Measurements from ENCODE around the gene SLC4A2.

The SLC4A2 gene

DNA sequence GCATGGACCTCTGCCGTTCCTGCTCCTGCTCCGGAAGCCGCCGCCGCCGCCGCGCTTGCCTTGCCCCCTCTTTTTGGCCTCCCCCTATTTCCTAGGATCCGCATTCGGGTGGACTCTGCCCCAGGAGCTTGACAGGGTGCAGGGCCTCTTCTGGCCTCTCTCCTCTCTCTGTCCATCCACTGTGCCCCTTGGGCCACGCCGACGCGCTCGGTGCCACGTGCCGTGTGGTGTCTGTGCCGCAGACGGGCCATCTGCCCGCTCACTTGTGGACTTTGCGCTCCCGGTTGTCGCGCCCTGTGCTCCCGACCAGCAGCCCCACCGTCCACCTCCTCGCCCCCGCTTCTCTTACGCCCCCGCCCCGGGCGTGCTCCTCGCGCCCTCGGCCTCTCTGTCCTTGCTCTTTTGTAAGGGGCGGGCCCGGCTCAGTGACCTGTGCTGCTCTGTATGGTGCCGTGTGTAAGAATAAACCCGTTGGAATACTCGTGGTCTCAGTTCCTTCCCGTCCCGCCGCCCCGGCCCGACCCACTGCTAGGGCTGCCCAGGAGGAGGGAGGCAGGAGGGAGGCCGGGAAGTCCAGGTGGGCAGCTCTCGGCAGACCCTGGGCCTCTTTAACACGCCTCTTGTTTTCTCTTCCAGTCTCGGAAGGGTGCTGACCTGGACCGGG, 63.9 kb downstream of the SLC4A2 start:
- Histone ChIP-seq H3K27ac (replicated peaks) (no peak overlapping the region), H3K27me3 (ENCODE audit: insufficient read depth, poor library complexity, severe bottlenecking) (no peaks in the 10 kb centered on the region), H3K4me3 (replicated peaks; ENCODE audit: insufficient read depth, low read length) (no peak overlapping the region)
- no peak for DNase-seq (ENCODE audit: low read depth in 1 of 2, low spot score in 1 of 2)
- TF ChIP-seq, protein P1, sequence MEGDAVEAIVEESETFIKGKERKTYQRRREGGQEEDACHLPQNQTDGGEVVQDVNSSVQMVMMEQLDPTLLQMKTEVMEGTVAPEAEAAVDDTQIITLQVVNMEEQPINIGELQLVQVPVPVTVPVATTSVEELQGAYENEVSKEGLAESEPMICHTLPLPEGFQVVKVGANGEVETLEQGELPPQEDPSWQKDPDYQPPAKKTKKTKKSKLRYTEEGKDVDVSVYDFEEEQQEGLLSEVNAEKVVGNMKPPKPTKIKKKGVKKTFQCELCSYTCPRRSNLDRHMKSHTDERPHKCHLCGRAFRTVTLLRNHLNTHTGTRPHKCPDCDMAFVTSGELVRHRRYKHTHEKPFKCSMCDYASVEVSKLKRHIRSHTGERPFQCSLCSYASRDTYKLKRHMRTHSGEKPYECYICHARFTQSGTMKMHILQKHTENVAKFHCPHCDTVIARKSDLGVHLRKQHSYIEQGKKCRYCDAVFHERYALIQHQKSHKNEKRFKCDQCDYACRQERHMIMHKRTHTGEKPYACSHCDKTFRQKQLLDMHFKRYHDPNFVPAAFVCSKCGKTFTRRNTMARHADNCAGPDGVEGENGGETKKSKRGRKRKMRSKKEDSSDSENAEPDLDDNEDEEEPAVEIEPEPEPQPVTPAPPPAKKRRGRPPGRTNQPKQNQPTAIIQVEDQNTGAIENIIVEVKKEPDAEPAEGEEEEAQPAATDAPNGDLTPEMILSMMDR (IDR thresholded peaks at IDR 0.05; ENCODE audit: insufficient read depth, low read length), result no peak
- TF ChIP-seq GABPA (IDR thresholded peaks at IDR 0.05; ENCODE audit: low read depth) (no peak), POLR2AphosphoS5 (IDR thresholded peaks at IDR 0.05; ENCODE audit: low read depth) (no peak)

DNA sequence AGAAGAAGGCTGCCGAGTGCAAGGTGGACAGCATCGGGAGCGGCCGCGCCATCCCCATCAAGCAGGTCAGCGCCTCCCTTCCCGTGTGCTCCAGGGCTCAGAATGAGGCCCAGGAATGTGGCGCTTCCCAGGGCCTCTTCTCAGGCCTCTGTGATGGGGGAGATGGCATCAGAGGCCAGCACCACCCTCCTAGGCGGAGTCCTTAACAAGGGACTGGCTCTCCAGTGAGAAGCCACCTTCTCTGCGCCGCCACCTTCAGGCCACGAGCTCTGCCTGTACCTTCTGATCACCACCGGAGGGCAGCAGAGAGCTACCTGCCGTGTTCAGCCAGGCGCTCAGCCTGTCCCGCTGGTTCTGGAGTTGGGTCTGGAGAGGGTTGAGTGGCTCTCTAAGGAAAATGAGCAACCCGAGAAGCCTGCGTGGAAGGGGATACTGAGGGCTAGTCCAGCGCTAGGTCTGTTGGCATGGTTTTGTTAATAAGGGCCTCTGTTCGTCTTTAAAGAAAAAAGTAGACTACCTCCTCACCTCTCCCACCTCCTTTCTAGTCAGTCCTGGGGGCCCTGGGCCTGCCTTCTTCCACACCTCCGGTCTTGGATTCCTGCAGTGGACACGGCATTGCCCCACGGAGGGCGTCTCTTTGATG, 64.6 kb downstream of the SLC4A2 start:
- DNase-seq (ENCODE audit: low read depth in 1 of 2, low spot score in 1 of 2), result peak; percentile 47 to 77
- Histone ChIP-seq H3K27ac (replicated peaks) (no peak overlapping the region), H3K27me3 (ENCODE audit: insufficient read depth, poor library complexity, severe bottlenecking) (no peaks in the 10 kb centered on the region), H3K4me3 (replicated peaks; ENCODE audit: insufficient read depth, low read length) (no peak overlapping the region)
- no peak for TF ChIP-seq POLR2AphosphoS5 (IDR thresholded peaks at IDR 0.05; ENCODE audit: low read depth)
- TF ChIP-seq, protein P1 (IDR thresholded peaks at IDR 0.05; ENCODE audit: insufficient read depth, low read length), result peak; percentile 99

DNA sequence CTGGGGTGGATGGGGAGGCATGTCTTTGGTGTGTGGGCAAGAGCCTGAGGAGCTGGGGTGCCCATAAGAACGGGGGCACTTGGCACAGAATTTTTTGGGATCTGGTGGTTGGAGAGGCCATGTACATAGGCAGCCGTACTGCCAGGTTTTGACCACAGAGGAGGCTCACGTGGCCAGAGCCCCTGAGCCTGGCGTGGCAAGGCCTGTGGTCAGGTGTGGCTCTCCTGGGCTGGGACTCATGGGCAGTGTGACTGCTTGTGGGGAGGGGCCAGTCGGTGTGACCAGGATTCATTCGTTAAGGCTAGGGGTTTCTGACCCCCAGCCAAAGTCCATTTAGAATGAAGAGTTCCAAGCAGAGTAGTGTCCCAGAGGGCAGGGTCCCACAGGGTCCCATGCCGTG, 65.1 kb downstream of the SLC4A2 start:
- no peak for TF ChIP-seq GABPA (IDR thresholded peaks at IDR 0.05; ENCODE audit: low read depth)
- TF ChIP-seq, protein P1 (IDR thresholded peaks at IDR 0.05; ENCODE audit: insufficient read depth, low read length), result no peak
- TF ChIP-seq, protein P2, sequence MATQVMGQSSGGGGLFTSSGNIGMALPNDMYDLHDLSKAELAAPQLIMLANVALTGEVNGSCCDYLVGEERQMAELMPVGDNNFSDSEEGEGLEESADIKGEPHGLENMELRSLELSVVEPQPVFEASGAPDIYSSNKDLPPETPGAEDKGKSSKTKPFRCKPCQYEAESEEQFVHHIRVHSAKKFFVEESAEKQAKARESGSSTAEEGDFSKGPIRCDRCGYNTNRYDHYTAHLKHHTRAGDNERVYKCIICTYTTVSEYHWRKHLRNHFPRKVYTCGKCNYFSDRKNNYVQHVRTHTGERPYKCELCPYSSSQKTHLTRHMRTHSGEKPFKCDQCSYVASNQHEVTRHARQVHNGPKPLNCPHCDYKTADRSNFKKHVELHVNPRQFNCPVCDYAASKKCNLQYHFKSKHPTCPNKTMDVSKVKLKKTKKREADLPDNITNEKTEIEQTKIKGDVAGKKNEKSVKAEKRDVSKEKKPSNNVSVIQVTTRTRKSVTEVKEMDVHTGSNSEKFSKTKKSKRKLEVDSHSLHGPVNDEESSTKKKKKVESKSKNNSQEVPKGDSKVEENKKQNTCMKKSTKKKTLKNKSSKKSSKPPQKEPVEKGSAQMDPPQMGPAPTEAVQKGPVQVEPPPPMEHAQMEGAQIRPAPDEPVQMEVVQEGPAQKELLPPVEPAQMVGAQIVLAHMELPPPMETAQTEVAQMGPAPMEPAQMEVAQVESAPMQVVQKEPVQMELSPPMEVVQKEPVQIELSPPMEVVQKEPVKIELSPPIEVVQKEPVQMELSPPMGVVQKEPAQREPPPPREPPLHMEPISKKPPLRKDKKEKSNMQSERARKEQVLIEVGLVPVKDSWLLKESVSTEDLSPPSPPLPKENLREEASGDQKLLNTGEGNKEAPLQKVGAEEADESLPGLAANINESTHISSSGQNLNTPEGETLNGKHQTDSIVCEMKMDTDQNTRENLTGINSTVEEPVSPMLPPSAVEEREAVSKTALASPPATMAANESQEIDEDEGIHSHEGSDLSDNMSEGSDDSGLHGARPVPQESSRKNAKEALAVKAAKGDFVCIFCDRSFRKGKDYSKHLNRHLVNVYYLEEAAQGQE (IDR thresholded peaks at IDR 0.05; ENCODE audit: insufficient replicate concordance, low read depth), result no peak
- no peak for TF ChIP-seq SPI1 (IDR thresholded peaks at IDR 0.05; ENCODE audit: borderline replicate concordance, low read depth)
- TF ChIP-seq POLR2AphosphoS5 (IDR thresholded peaks at IDR 0.05; ENCODE audit: low read depth), result no peak
- Histone ChIP-seq H3K27me3 (ENCODE audit: insufficient read depth, poor library complexity, severe bottlenecking) (no peaks in the 10 kb centered on the region), H3K27ac (replicated peaks) (no peak overlapping the region), H3K4me3 (replicated peaks; ENCODE audit: insufficient read depth, low read length) (no peak overlapping the region)
- no peak for DNase-seq (ENCODE audit: low read depth in 1 of 2, low spot score in 1 of 2)

DNA sequence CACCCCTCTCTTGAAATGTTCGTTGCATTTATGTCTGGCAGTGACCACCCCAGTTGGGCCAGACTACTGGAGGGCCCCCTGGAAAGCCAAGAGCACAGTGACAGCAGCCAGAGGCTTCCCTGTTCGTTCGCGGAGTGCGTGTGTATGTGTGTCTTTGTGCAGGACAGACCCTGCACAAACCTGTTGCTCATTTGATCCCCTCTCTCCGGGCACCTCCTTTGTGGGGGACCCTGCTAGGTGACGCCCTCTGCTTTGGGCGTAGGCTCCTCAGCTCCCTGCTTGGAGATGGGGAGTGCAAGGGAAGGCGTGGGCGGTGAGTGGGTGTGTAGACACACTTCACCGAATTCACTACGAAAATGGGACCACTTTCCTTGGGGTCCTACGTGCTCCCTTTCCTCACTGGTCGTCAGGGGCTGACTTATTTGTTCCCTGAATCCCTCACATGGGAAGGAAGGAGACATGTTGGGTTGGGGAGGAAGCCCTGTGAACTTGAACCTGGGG, 65.6 kb downstream of the SLC4A2 start:
- Histone ChIP-seq H3K27me3 (ENCODE audit: insufficient read depth, poor library complexity, severe bottlenecking) (no peaks in the 10 kb centered on the region), H3K27ac (replicated peaks) (no peak overlapping the region), H3K4me3 (replicated peaks; ENCODE audit: insufficient read depth, low read length) (no peak overlapping the region)
- TF ChIP-seq, protein P1 (IDR thresholded peaks at IDR 0.05; ENCODE audit: insufficient read depth, low read length), result no peak
- TF ChIP-seq, protein P2 (IDR thresholded peaks at IDR 0.05; ENCODE audit: insufficient replicate concordance, low read depth), result no peak
- TF ChIP-seq GABPA (IDR thresholded peaks at IDR 0.05; ENCODE audit: low read depth), result no peak
- TF ChIP-seq SPI1 (IDR thresholded peaks at IDR 0.05; ENCODE audit: borderline replicate concordance, low read depth), result no peak
- no peak for TF ChIP-seq POLR2AphosphoS5 (IDR thresholded peaks at IDR 0.05; ENCODE audit: low read depth)
- DNase-seq (ENCODE audit: low read depth in 1 of 2, low spot score in 1 of 2), result no peak
